Endodermal cell (in vitro differentiated cells): ENCODE results near the gene DGKD. TPM values are rescaled to one million over a fixed set of nuclear protein-coding genes. Genes with fewer than 3 reads are reported as not detected.

ENCODE experiments used
- DNase-seq: peaks from one replicate; pipeline ENCODE4 v3.0.0-alpha.2; 2017
- H3K27ac ChIP-seq: 2 replicates; pipeline ENCODE4 v1.5.1; 2013; ENCODE audit warnings: mild to moderate bottlenecking, low read depth, low read length, moderate library complexity
- H3K27me3 ChIP-seq: 2 replicates; pipeline ENCODE4 v1.6.1; 2013; ENCODE audit warnings: mild to moderate bottlenecking, low read length, moderate library complexity; ENCODE audit not compliant: insufficient read depth, control insufficient read depth, poor library complexity, severe bottlenecking
- H3K36me3 ChIP-seq: 2 replicates; pipeline ENCODE4 v1.7.0; 2013; ENCODE audit warnings: mild to moderate bottlenecking, low read length, moderate library complexity; ENCODE audit not compliant: control insufficient read depth, insufficient read depth
- H3K4me1 ChIP-seq: one replicate; pipeline ENCODE4 v1.7.0; 2013; ENCODE audit warnings: low read length; ENCODE audit not compliant: control insufficient read depth, insufficient read depth
- H3K4me3 ChIP-seq: 2 replicates; pipeline ENCODE4 v1.5.1; 2013; ENCODE audit warnings: mild to moderate bottlenecking, low read length, moderate library complexity
- H3K9ac ChIP-seq: 2 replicates; pipeline ENCODE4 v1.6.1; 2013; ENCODE audit warnings: mild to moderate bottlenecking, low read length, moderate library complexity; ENCODE audit not compliant: poor library complexity, severe bottlenecking; ENCODE audit errors: extremely low read depth
- H3K9me3 ChIP-seq: 2 replicates; pipeline ENCODE4 v1.6.1; 2013; ENCODE audit warnings: mild to moderate bottlenecking, low read length, moderate library complexity; ENCODE audit not compliant: control insufficient read depth
- H3K27ac Mint-ChIP-seq: 2 replicates; pipeline ENCODE4 v1.8.0; 2020; ENCODE audit warnings: mixed read lengths
- H3K27me3 Mint-ChIP-seq: 2 replicates; pipeline ENCODE4 v1.8.0; 2021; ENCODE audit warnings: mild to moderate bottlenecking, mixed read lengths; ENCODE audit not compliant: insufficient read depth
- H3K36me3 Mint-ChIP-seq: 2 replicates; pipeline ENCODE4 v1.8.0; 2020; ENCODE audit warnings: low read depth, mixed read lengths
- H3K4me1 Mint-ChIP-seq: 2 replicates; pipeline ENCODE4 v1.8.0; 2020; ENCODE audit warnings: mixed read lengths
- H3K4me3 Mint-ChIP-seq: 2 replicates; pipeline ENCODE4 v1.8.0; 2020; ENCODE audit warnings: mild to moderate bottlenecking, moderate library complexity, mixed read lengths
- H3K9me3 Mint-ChIP-seq: 2 replicates; pipeline ENCODE4 v1.8.0; 2020; ENCODE audit warnings: mild to moderate bottlenecking, mixed read lengths
- WGBS, 2 experiments: methylation state at CpG; one replicate each; pipeline versions ENCODE4 v1.1.5 to v1.1.7; 2013; ENCODE audit warnings: missing lambda C conversion rate in 2 of 2, mixed read lengths in 1 of 2; ENCODE audit not compliant: insufficient coverage in 1 of 2, insufficient read length in 1 of 2; 5-methylcytosine and 5-hydroxymethylcytosine counted together
- total RNA-seq, 2 donors: library from RNA; stranded (reverse); fragmentation: NEBNext Ultra II Directional in 1 of 2; extraction: Animal tissue kit (Norgen Biotek cat#: 25700) in 1 of 2; gene quantifications; 2 replicates in 1 of 2; 3 replicates in 1 of 2; pipeline ENCODE4 v1.2.1, GENCODE V29; 2021
- TF ChIP-seq, protein P1 (sequence below): fragments of 200-600 bp; sonication (generic); conservative IDR thresholded peaks from 2 replicates; pipeline ENCODE4 v1.5.0; 2021; ENCODE audit warnings: antibody characterized with exemption, mild to moderate bottlenecking

Gene DGKD
- total RNA-seq, 2 donors from 2014 or later: 39.2 to 46.9 TPM

DNA sequence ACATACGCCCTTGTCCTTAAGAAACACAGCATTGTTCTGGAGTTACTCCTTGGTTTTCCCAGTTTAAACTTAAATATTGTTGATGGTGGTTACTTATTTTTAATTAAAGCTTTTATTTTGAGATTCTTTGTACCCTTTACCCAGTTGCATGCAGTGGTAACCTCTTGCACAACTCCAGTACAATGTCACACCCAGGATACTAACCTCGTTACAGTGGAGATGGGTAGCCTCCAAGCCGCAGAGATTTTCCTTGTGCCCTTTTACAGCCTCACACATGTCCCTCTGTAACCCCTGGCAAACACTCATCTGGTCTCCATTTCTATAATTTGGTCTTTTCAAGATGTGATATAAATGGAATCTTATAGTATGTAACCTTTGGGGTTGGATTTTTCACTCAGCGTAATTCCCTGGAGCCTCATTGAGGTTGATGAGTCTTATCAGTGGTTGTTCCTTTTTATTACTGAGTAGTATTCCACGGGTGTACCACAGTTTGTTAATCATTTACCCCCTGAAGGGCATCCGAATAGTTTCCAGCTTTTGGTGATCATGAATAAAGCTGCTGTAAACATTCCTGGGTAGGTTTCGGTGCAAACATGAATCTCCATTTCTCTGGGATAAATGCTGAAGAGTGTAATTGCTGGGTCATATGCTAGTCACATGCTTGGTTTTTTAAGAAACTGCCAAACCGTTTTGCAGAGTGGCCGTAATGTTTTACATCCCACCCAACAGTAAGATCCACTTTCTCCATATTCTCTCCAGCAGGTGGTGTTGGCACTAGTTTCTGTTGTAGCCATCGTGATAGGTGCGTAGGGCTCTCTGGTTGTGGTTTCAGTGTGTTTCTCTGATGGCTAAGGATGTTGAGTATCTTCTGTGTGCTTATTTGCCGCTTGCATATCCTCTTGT lies 68.6 kb downstream of the DGKD start:
- Mint-ChIP-seq H3K27me3 (no peaks in the 10 kb centered on the region), H3K4me1 (peaks cover 33% of the 10 kb centered on the region), H3K9me3 (peaks cover 8% of the 10 kb centered on the region), H3K27ac (no peak overlapping the region), H3K4me3 (no peak overlapping the region), H3K36me3 (peaks cover 21% of the 10 kb centered on the region)
- Histone ChIP-seq H3K27me3 (no peaks in the 10 kb centered on the region), H3K27ac (no peak overlapping the region), H3K9ac (no peak overlapping the region), H3K9me3 (peaks cover 9% of the 10 kb centered on the region), H3K4me1 (peaks cover 9% of the 10 kb centered on the region), H3K4me3 (no peak overlapping the region), H3K36me3 (no peaks in the 10 kb centered on the region)
- TF ChIP-seq, protein P1, sequence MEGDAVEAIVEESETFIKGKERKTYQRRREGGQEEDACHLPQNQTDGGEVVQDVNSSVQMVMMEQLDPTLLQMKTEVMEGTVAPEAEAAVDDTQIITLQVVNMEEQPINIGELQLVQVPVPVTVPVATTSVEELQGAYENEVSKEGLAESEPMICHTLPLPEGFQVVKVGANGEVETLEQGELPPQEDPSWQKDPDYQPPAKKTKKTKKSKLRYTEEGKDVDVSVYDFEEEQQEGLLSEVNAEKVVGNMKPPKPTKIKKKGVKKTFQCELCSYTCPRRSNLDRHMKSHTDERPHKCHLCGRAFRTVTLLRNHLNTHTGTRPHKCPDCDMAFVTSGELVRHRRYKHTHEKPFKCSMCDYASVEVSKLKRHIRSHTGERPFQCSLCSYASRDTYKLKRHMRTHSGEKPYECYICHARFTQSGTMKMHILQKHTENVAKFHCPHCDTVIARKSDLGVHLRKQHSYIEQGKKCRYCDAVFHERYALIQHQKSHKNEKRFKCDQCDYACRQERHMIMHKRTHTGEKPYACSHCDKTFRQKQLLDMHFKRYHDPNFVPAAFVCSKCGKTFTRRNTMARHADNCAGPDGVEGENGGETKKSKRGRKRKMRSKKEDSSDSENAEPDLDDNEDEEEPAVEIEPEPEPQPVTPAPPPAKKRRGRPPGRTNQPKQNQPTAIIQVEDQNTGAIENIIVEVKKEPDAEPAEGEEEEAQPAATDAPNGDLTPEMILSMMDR: peak; percentile 34
- no peak for DNase-seq
- 93 to 96% methylated on average over 7 to 12 of the region's 12 CpGs for WGBS, 2 experiments

DNA sequence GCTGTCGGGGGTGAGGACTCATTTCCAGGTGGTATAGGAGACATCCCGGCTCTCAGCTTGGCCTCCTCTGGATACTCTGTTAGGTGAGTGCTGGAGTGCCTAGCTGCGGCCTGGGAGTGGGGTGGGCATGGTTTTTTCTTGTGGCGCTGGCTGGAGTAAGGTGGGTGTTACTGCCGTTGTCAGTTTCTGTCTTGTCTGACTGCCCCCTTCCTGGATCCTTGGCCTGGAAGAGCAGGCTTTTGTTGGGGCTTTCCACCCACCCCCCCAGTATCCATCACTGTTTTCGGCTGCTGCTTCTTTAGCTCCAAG lies 69.2 kb downstream of the DGKD start:
- 91% methylated on average over 6 of the region's 6 CpGs; no CpG with 5 or more reads in 1 of the 2 experiments for WGBS, 2 experiments
- Histone ChIP-seq H3K4me1 (peaks cover 9% of the 10 kb centered on the region), H3K9me3 (peaks cover 9% of the 10 kb centered on the region), H3K27me3 (no peaks in the 10 kb centered on the region), H3K4me3 (no peak overlapping the region), H3K36me3 (no peaks in the 10 kb centered on the region), H3K27ac (no peak overlapping the region), H3K9ac (no peak overlapping the region)
- no peak for DNase-seq
- Mint-ChIP-seq H3K9me3 (peaks cover 8% of the 10 kb centered on the region), H3K36me3 (peaks cover 21% of the 10 kb centered on the region), H3K4me1 (peaks cover 27% of the 10 kb centered on the region), H3K4me3 (no peak overlapping the region), H3K27me3 (no peaks in the 10 kb centered on the region), H3K27ac (no peak overlapping the region)
- TF ChIP-seq, protein P1: no peak

- Histone ChIP-seq H3K9ac (no peak overlapping the region), H3K27me3 (no peaks in the 10 kb centered on the region), H3K9me3 (peaks cover 9% of the 10 kb centered on the region), H3K4me3 (no peak overlapping the region), H3K4me1 (peaks cover 9% of the 10 kb centered on the region), H3K27ac (no peak overlapping the region), H3K36me3 (no peaks in the 10 kb centered on the region)
- H3K4me3 Mint-ChIP-seq: no peak overlapping the region
- H3K27me3 Mint-ChIP-seq: no peaks in the 10 kb centered on the region
- H3K4me1 Mint-ChIP-seq: peaks cover 24% of the 10 kb centered on the region
- peaks cover 14% of the 10 kb centered on the region for H3K36me3 Mint-ChIP-seq
- H3K27ac Mint-ChIP-seq: no peak overlapping the region
- no peak for DNase-seq
- peaks cover 8% of the 10 kb centered on the region for H3K9me3 Mint-ChIP-seq
- WGBS, 2 experiments: 93 to 95% methylated on average over 13 to 16 of the region's 16 CpGs
- TF ChIP-seq, protein P1: no peak
Measured at GRCh38 chr2:233424154-233424951, 70.1 kb downstream of the DGKD start.
